Left lung (tissue), 10 donors: ENCODE measurements around the gene TRIM56. TPM values are rescaled to one million over a fixed set of nuclear protein-coding genes. Genes with fewer than 3 reads are reported as not detected.
"Not testable (repeated sequence)": the region's sequence is repeated elsewhere in the genome, so short reads cannot be mapped to it uniquely, and the experiment has no call there.

Experiments used
- ATAC-seq: fragments of 200-7000 bp; cut with Tn5 transposase; one replicate; pipeline ENCODE4 v1.9.1; 2020; ENCODE audit warnings: moderate library complexity
- DNase-seq, 4 donors: peaks; one replicate each; pipeline ENCODE4 v3.0.0-alpha.2; 2013 to 2020
- H3K27ac ChIP-seq, 2 donors: fragments of 200-600 bp; sonication (generic) in 1 of 2; one replicate each; pipeline versions ENCODE4 v1.5.0 to v1.8.0; 2020 to 2021
- H3K27me3 ChIP-seq, 2 donors: fragments of 200-600 bp; sonication (generic) in 1 of 2; one replicate each; pipeline versions ENCODE4 v1.5.0 to v1.8.0; 2020 to 2021
- H3K36me3 ChIP-seq, 2 donors: fragments of 200-600 bp; sonication (generic) in 1 of 2; one replicate each; pipeline versions ENCODE4 v1.5.0 to v1.8.0; 2020 to 2021
- H3K4me1 ChIP-seq, 2 donors: fragments of 200-600 bp; one replicate each; pipeline ENCODE4 v1.8.0; 2021
- H3K4me3 ChIP-seq, 2 donors: fragments of 200-600 bp; sonication (generic) in 1 of 2; one replicate each; pipeline versions ENCODE4 v1.5.0 to v1.8.0; 2020 to 2021; ENCODE audit warnings: mild to moderate bottlenecking in 1 of 2
- H3K9me3 ChIP-seq, 2 donors: fragments of 200-600 bp; sonication (generic) in 1 of 2; one replicate each; pipeline versions ENCODE4 v1.5.0 to v1.8.0; 2020 to 2021
- intact Hi-C, 2 donors: fragments of 100-400 bp; cut with DNase I; formaldehyde crosslinking; loops; one replicate each; pipeline versions ENCODE4 v1.11.2 to v1.14.2; 2022
- polyA plus RNA-seq, 6 donors: library from polyadenylated mRNA; unstranded; fragments of 120-200 nt; gene quantifications; one replicate each; pipeline ENCODE4 v1.2.1, GENCODE V29; 2013; ENCODE audit not compliant: insufficient read length in 6 of 6
- total RNA-seq, 2 donors: library from RNA; stranded (reverse); fragmentation: NEBNext Ultra II Directional; extraction: Animal tissue kit (Norgen Biotek cat#: 25700); gene quantifications; one replicate each; pipeline ENCODE4 v1.2.1, GENCODE V29; 2021
- TF ChIP-seq, protein P1 (sequence below), 2 donors: fragments of 200-600 bp; sonication (generic) in 1 of 2; IDR thresholded peaks; one replicate each; pipeline versions ENCODE4 v1.5.0 to v1.8.0; 2021; ENCODE audit warnings: antibody characterized with exemption in 2 of 2
- donor health status: DM: no; HTN: yes; CAD: no.
- donor health status: DM: no; HTN: no; CAD: no.

The TRIM56 gene
- total and polyA plus RNA-seq, 8 donors = 23.4 to 55.6 (median 26.9) TPM

DNA sequence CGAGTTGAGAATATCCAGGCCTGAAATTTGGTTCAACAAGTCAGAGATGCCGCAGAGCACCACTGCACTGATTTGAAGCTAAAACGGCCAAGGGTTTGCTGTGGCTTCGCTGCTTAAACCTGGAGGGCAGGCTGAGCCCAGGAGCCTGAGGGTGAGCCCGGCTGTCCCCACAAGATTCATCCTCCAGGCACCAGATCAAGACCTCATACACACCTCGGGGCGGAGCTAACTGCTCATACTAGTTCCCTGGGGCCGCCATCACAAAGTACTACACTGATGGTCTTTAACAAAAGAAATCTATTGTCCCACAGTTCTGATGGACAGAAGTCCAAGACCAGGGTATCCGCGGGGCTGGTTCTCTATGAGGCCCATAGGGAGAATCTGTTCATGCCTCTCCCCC is 16.9 kb upstream of the TRIM56 start:
- intact Hi-C loops = loop anchor here in 1 of 2 donors (10.0 kb wide), 1 partner anchor 174 kb away; the partner anchor contains the start of gene ACHE
- ATAC-seq (no peak), DNase-seq (no peak)
- Histone ChIP-seq H3K4me3 (no peak overlapping the region), H3K9me3 (no peaks in the 10 kb centered on the region), H3K36me3 (no peaks in the 10 kb centered on the region), H3K27ac (no peak overlapping the region), H3K4me1 (no peaks in the 10 kb centered on the region), H3K27me3 (peaks cover 0 to 38% of the 10 kb centered on the region in 2 donors)
- TF ChIP-seq, protein P1, sequence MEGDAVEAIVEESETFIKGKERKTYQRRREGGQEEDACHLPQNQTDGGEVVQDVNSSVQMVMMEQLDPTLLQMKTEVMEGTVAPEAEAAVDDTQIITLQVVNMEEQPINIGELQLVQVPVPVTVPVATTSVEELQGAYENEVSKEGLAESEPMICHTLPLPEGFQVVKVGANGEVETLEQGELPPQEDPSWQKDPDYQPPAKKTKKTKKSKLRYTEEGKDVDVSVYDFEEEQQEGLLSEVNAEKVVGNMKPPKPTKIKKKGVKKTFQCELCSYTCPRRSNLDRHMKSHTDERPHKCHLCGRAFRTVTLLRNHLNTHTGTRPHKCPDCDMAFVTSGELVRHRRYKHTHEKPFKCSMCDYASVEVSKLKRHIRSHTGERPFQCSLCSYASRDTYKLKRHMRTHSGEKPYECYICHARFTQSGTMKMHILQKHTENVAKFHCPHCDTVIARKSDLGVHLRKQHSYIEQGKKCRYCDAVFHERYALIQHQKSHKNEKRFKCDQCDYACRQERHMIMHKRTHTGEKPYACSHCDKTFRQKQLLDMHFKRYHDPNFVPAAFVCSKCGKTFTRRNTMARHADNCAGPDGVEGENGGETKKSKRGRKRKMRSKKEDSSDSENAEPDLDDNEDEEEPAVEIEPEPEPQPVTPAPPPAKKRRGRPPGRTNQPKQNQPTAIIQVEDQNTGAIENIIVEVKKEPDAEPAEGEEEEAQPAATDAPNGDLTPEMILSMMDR (IDR thresholded peaks at IDR 0.05) = no peak

DNA sequence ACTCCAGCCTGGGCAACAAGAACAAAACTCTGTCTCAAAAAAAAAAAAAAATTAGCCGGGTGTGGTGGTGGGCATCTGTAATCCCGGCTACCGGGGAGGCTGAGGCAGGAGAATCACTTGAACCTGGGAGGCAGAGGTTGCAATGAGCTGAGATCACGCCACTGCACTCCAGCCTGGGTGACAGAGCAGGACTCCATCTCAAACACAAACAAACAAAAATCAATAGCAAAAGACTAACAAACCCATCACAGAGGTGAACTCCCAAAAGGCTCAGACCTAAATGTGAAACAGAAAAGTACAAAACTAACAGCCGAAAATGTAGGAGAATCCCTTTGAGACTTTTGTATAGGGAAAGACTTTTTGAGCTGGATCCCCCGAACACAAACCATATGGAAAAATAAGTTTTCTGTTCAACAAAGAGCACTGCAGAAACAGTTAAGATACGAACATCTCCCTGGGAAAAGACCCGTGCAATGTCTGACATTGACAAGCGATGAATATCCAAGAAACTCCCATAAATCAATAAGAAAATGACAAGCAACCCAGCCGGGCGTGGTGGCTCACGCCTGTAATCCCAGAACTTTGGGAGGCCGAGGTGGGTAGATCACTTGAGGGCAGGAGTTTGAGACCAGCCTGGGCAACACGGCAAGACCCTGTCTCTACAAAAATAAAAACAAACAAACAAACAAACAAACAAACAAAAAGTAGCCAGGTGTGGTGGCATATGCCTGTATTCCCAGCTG is 13.7 kb upstream of the TRIM56 start:
- DNase-seq = peak in 1 of 4 donors; percentile 54
- H3K4me1 ChIP-seq, H3K9me3 ChIP-seq, intact Hi-C loops, ATAC-seq, H3K4me3 ChIP-seq, H3K27ac ChIP-seq, H3K27me3 ChIP-seq, H3K36me3 ChIP-seq: not testable (repeated sequence)

DNA sequence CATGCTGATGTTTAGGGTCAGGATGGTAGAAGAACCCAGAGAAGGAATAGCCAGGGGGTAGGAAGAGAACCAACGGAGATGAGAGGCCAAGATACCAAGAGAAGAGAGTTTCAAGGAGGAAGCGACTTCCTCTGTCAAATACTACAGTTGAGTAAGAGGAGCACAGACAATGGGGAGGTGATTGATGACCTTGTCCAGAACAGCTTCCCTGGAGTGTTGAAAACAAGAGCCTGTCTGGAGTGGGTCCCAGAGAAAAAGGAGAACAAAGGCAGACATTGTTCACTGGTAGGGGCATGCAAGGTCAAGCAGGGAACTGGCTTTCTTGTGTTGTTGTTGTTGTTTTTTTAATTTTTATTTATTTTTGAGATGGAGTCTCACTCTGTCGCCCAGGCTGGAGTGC is 9.6 kb upstream of the TRIM56 start:
- Histone ChIP-seq H3K4me1 (peaks cover 0 to 4% of the 10 kb centered on the region in 2 donors), H3K4me3 (no peak overlapping the region), H3K27ac (no peak overlapping the region), H3K27me3 (no peaks in the 10 kb centered on the region), H3K9me3 (no peaks in the 10 kb centered on the region), H3K36me3 (no peaks in the 10 kb centered on the region)
- ATAC-seq (no peak), DNase-seq (no peak)
- intact Hi-C loops = no loop called here
- TF ChIP-seq, protein P1 (IDR thresholded peaks at IDR 0.05) = no peak

DNA sequence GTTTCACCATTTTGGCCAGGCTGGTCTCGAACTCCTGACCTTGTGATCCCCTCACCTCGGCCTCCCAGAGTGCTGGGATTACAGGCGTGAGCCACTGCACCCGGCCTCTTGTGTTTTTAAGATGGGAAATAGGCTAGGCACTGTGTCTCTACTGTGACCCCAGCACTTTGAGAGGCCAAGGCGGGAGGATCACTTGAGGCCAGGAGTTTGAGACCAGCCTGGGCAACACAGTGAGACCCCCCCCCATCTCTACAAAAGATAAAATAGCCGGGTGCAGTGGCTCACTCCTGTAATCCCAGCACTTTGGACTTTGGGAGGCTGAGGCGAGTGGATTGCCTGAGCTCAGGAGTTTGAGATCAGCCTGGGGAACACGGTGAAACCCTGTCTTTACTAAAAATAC is 9.1 kb upstream of the TRIM56 start:
- H3K27me3 ChIP-seq, intact Hi-C loops, H3K4me3 ChIP-seq, ATAC-seq, DNase-seq, H3K4me1 ChIP-seq, H3K27ac ChIP-seq, H3K36me3 ChIP-seq, H3K9me3 ChIP-seq: not testable (repeated sequence)

DNA sequence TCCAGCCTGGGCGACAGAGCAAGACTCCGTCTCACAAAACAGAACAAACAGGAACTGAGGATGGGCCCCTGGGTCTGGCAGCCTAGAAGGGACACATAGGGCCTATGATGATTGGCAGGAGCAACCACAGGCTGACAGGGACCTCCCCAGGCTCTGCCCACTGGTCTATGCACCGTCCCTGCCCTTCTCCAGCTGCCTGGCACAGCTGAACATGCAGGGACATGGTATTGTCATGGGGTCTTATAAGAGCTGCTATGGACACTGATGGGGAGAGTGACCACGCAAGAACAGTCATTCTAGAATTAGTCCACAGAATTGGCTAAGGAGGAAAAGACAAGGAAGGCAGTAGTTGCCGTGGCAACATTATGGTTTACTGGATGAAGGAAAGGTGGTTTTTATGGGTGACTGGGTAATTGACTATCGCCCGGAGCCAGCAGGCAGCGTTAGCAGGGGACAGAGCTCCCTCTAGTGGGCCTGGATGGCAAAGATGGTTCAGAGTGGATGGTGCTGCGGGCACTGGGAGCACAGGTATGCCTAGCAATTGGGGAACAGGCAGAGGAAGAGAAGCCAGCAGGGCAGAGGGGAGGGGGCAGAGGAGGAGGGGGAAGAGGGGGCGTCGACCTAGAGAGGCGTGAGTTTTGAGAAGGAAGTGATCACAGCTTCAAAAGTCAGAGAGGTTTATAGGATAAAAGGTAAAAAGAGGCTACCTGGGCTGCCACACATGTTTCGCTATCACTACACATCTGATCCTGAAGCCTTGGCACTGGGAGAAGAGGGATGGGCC is 7.8 kb upstream of the TRIM56 start:
- no peaks in the 10 kb centered on the region for H3K9me3 ChIP-seq
- no peaks in the 10 kb centered on the region for H3K36me3 ChIP-seq
- DNase-seq = peak; percentile 54 to 84 (median 76)
- intact Hi-C loops = no loop called here
- H3K27ac ChIP-seq = no peak overlapping the region
- TF ChIP-seq, protein P1 (IDR thresholded peaks at IDR 0.05) = peak; percentile 58 to 79
- no peak overlapping the region for H3K4me3 ChIP-seq
- H3K27me3 ChIP-seq = no peaks in the 10 kb centered on the region
- peak; percentile 100 for ATAC-seq
- peaks cover 0 to 4% of the 10 kb centered on the region in 2 donors for H3K4me1 ChIP-seq

DNA sequence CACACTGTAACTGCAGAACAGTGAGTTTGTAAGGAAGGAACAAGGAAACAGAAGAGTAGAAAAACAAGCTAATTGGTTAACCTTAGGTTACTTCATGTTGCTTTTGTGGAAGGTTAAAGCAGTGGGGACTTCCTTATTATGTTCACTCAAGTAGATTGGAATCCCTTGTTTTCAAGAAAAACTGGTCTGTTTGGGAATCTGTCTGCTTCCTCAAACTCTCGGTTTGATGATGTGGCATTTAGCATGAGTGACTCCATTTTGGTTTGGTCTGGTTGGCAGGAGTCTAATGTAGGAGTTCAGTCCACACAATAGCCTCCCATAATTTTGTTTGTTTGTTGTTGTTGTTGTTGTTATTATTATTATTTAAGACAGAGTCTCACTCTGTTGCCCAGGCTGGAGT is 3.8 kb upstream of the TRIM56 start:
- ATAC-seq (no peak), DNase-seq (no peak)
- H3K9me3 ChIP-seq = no peaks in the 10 kb centered on the region
- H3K4me3 ChIP-seq = no peak overlapping the region
- H3K27me3 ChIP-seq = no peaks in the 10 kb centered on the region
- H3K36me3 ChIP-seq = no peaks in the 10 kb centered on the region
- intact Hi-C loops = loop anchor here in 1 of 2 donors (10.0 kb wide), 1 partner anchor 53 kb away; no protein-coding TSS in a partner anchor
- TF ChIP-seq, protein P1 (IDR thresholded peaks at IDR 0.05) = no peak
- H3K27ac ChIP-seq = no peak overlapping the region
- peaks cover 4 to 18% of the 10 kb centered on the region in 2 donors for H3K4me1 ChIP-seq
